Loucy (cell line): ENCODE measurements around the gene DNM1.

ENCODE experiments used
- EZH2phosphoT487 ChIP-seq: fragments of 200-600 bp; IDR thresholded peaks from 2 replicates; pipeline ENCODE4 v1.6.1; 2018; ENCODE audit warnings: antibody characterized with exemption, mild to moderate bottlenecking, moderate library complexity, borderline replicate concordance
- TF ChIP-seq, protein P1 (sequence below): fragments of 200-600 bp; sonication (generic); conservative IDR thresholded peaks from 2 replicates; pipeline ENCODE4 v1.5.1; 2014; ENCODE audit warnings: mild to moderate bottlenecking, antibody characterized with exemption, low read length

- TF ChIP-seq, protein P1, sequence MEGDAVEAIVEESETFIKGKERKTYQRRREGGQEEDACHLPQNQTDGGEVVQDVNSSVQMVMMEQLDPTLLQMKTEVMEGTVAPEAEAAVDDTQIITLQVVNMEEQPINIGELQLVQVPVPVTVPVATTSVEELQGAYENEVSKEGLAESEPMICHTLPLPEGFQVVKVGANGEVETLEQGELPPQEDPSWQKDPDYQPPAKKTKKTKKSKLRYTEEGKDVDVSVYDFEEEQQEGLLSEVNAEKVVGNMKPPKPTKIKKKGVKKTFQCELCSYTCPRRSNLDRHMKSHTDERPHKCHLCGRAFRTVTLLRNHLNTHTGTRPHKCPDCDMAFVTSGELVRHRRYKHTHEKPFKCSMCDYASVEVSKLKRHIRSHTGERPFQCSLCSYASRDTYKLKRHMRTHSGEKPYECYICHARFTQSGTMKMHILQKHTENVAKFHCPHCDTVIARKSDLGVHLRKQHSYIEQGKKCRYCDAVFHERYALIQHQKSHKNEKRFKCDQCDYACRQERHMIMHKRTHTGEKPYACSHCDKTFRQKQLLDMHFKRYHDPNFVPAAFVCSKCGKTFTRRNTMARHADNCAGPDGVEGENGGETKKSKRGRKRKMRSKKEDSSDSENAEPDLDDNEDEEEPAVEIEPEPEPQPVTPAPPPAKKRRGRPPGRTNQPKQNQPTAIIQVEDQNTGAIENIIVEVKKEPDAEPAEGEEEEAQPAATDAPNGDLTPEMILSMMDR = no peak
- TF ChIP-seq EZH2phosphoT487 = no peak
Observed at GRCh38 chr9:128161215-128161902, 41.8 kb upstream of the DNM1 start.
